GM19043 (cell line): ENCODE results near the gene PRR14L.
"Not testable (repeated sequence)": the region's sequence is repeated elsewhere in the genome, so short reads cannot be mapped to it uniquely, and the experiment has no call there.

Source experiments
- ATAC-seq: cut with Tn5 transposase; IDR thresholded peaks from one replicate; pipeline ENCODE4 v1.9.1; 2021; ENCODE audit warnings: low read depth; ENCODE audit not compliant: unreplicated experiment

The PRR14L gene

DNA sequence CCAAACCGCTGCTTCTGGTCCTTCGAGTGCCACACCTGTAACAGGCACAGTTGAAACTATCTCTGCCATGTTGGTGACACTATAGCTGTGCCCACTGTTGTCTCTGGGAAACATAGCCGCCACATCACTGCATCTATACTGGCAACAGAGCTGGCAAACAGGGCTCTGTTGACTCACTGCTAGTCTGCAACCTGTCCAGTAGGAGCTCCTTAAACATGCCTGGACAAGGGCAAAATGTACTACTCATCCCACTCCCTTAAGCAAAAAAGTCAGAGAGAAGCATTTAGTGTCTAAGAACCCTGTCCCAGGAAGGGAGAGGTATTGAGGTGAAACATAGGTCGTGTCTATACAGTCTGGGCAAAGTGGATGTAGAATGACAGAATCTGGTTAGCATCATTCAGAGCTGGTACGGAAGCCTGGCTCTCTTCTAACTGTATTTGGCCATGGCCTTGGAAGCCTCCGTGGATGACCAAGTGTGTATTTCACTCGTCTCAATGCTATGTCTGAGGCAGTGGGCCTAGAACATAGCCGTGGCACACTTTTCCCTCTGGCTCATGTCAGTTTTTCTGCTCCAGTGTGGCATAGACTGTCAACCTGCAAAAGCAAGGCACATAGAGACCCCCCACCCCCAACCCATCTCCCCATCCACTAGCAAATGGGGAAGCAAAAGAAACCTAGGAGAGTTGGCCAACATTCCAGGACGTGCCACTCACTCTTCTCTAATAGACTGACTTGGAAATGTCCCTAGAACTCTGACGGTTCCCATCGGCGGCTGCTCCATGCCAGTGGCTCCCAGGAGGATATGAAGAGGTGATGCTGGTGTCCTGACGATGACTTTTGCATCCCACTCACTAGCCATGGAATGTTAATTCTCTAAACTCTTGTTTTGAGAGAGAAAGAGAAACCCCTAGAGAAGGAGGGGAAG, 66.5 kb downstream of the PRR14L start:
- ATAC-seq: no peak

DNA sequence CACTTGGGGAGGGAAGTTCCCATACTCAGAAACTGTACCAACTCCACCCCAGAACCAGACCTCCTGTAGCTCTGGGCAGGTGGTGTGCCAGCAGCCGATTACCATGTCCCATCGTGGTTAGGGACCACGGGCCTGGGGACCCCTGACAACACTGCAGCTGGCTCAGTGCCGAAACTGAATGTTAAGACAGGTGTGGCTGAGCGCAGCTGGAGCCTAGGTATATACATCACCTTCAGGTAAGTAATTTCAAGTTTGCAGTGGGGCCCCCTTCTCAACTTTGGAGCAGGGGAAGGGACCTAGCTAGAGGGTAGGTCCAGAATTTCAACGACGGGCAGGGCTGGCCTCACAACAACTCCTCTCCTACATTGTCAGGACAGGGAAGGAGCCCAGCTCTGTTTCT, 67.2 kb downstream of the PRR14L start:
- ATAC-seq: no peak

DNA sequence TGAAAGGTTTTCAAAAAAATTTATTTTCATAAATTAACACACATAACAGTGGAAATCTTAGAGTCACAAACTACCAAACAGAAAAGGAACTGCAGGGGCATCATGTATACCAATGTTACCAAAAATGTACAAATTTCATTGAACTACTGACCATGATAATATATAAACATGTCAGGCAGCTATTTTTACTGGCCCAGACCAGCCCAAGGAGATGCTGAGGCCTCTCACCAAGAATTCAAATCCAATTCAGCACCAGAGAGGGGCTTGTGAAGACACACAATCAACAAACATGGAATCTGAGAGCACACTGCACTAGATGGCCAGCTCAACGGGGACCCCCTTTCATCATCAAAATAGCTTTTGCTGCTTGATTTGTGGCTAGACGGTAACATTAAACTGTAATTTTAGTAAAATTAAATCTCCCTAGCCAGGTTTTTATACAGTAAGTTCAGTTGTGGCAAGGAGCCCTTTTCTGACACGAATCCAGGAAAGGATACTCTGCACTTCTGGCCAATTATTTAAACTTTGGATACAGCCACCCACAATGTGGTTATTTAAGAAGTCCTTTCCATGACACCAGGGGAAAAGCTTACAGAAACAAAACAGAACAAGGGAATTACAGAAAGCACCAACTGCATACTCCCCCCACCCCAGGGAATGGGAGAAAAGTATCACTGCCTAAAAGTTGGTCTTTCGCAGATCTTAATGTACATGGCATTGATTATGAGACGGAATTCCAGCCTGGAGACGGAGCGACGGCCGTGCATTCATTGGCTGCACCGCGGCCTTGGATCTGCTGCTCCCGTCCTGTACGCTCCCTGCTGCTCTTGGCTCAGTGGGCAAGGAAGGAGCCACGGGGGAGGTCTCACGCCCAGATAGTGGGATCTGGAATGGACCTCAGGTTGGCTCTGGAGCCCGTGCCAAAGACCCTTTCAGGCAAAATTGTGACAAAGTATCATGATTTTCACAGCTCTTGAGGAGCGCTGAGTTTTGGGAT, 68.3 kb downstream of the PRR14L start:
- ATAC-seq: no peak

DNA sequence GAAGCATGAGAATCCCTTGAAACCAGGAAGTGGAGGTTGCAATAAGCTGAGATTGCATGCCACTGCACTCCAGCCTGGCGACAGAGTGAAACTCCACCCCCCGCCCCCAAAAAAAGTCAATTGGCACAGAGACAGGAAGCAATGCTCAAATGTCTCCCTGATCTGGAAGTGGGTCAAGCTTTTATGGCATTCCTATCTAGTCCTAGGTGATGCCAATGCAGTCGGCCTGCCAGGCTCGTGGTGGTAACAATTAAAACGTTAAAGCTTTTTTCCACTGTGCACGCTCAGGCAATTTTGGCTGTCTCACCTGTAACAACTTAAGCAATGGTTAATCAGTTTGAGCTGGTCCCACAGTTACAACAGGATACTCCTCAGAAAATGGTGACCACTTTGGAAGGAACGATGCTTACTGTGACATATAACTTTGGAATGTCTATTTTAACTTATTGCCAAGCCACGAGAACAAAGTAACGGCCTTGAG, 69.0 kb downstream of the PRR14L start:
- no peak for ATAC-seq

DNA sequence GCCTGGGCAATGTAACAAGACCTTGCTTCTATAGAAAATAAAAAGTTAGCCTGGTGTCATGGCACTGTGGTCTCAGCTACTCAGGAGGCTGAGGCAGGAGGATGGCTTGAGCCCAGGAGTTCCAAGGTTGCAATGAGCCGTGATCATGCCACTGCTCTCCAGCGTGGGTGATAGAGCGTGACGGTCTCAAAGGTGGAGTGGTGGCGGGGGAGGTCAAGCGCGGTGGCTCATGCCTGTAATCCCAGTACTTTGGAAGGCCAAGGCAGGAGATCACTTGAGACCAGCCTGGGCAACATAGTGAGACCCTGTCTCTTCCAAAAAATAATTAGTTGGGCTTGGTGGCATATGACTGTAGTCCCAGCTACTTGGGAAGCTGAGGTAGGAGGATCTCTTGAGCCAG, 71.2 kb downstream of the PRR14L start:
- ATAC-seq: no peak

DNA sequence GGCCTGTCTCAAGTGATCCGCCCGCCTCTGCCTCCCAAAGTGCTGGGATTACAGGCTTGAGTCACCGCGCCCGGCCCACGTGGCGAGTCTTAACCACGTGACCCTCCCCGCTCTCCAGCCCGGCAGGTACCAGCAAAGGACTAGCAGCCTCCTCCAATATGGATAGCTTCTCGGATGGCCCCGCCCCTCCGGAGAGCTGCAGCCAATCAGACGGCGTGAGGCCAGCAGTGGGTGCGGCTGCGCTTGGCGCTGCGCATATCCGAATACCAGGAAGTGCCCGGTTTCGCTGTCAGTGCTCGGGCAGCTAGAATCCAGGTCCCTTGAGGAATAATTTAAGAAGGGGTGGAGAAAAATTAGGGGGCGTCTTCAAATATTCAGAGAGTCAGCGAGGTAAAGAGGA, 73.2 kb downstream of the PRR14L start:
- ATAC-seq: peak; percentile 99

DNA sequence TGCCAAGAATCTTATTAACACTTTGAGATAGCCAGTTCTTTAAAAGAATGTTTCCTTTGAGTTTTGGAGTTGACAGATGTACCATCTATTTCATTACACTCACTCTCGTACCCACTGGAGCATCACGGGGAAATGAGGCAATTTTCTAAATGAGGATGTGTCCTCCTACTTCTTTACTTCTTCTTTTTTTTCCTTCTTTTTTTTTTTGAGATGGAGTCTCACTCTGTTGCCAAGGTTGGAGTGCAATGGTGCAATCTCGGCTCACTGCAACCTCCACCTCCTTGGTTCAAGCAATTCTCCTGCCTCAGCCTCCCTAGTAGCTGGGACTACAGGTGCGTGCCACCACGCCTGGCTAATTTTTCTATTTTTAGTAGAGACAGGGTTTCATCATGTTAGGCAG, 75.7 kb downstream of the PRR14L start:
- ATAC-seq: not testable (repeated sequence)

DNA sequence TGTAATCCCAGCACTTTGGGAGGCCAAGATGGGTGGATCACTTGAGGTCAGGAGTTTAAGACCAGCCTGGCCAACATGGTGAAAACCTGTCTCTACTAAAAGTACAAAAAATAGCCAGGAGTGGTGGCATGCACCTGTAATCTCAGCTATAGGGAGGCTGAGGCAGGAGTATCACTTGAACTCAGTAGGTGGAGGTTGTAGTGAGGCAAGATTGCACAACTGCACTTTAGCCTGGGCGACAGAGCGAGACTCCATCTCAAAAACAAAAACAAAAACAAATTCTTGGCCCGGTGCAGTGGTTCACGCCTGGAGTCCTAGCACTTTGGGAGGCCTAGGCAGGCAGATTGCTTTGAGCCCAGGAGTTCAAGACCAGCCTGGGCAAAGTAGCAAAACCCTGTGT, 81.1 kb downstream of the PRR14L start:
- not testable (repeated sequence) for ATAC-seq

DNA sequence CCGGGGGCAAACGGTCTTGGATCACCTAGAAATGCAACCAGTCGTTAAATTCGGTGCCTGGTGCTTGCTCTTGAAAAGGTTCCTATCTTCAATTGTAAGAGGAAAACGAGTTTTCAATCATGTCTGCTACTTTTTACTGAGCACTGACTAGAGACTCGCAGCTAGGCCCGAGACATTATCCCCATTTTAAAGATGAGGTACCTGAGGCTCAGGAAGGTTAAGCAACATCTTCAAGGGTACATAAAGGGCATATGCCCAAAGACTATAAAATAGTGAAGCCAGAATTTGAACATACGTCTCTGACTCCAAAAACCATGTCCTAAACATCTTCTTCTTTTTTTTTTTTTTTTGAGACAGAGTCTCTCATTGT, 87.3 kb downstream of the PRR14L start:
- ATAC-seq: no peak

DNA sequence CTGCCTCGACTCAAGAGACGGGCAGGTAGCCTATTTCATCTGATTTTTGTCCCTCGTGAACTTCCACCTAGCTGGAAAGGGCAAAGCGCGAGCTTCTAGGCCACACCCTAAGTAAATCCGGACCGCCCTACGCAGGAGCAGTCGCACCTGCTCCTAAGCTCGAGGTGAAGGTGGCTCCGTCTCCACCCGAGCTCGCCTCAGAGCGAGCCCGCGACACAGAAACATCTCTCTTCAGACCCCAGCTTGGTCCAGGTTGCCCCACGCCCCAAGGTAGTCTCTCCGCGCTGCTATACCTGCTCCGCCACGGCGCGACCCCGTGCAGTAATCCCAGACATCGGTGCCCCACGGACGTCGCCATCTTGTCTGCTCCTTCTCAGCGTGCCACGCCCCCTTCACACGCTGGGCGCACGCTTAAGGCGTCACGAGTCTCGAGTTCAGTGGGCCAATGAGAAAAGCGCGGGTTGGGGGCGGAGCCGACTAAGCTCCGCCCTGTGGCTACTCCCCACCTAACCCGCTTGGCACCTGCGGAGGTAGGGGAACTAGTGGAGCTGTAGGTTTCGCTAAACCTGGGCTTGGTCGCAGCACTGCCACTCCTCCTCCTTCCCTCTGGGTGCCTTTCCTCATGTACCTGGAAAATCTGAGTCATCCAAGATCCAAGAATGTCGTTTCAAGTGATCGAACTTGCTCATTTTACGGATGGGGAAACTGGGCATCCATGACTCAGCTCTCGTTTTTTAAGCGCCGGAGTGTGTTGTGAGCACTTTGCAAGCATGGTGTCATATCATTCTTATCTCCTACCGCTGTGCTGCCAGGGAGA, 87.9 kb downstream of the PRR14L start, which contains the start of gene PISD:
Gene PISD (minus strand): TSS at position 365 of the 817 bp plus-strand sequence. CDS start 7 bp downstream, at position 358.
- ATAC-seq: peak; percentile 73

DNA sequence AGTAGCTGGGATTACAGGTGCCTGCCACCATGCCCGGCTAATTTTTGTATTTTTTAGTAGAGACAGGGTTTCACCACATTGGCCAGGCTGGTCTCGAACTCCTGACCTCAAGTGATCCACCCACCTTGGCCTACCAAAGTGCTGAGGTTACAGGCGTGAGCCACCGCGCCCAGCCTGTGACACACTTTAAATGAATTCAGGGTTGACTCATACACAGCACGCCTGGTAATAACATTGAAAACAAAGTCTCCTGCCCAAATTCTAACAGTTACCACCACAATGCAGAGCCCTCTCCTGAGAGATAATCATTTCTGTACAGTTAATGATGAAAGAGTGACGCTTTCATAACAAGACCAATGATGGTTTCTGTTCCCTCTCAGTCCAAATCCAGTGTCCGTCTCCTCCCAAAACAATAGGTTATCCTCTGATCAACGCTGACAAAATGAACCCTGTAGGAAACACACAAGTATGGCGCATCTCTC, 89.0 kb downstream of the PRR14L start:
- not testable (repeated sequence) for ATAC-seq

DNA sequence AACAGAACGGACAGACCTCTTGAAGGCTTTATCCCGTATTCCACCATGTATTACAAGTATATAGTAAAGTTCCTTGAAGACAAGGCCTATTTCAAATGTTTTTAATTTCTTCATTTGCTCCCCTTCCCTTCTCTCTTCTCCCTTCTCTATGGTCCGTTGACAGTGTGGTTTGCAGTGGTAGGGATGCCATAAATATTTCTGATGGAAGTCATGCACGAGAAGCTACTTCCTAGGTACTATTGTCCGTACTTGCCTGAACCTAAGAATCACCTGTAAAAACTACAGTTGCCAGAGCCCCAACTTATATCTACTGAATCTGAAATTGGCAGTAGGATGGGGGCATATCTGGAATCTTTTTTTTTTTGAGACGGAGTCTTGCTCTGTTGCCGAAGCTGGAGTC, 90.7 kb downstream of the PRR14L start:
- no peak for ATAC-seq

DNA sequence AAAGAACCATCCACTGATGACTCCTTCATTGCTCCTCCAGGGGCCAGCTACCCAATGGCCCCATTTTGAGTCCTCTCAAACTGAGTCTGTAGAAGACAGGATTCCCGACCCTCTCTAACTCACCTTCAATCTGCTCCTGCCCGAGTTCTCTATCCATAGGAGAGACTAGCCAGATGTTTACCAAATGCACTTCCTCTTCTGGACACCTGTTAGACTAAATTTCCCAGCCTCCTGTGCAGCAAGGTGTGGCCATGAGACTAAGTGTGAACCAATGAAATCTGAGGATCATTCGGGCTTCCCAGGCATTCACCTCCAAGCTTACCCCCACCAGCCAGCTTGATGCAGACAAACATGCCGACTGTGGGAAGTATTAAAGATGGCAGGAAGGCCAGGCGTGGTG, 95.5 kb downstream of the PRR14L start:
- no peak for ATAC-seq

DNA sequence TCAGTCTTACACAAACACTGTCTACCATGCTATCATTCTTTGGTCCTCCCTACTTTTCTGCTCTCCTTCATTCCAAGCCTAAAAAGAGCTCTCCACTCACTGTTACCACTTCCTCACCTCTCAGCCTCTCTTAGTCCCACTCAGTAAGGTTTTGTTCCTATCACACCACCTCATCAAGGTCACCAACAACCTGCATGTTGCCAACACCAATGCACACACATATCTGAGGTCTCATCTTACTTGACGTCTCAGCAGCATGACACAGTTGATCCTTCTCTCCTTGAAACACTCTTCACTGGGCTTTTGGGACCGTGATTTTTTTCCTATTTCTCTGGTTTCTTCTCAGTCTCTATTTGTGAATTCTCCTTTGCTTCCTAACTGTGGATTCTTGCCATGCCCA, 96.0 kb downstream of the PRR14L start:
- no peak for ATAC-seq

DNA sequence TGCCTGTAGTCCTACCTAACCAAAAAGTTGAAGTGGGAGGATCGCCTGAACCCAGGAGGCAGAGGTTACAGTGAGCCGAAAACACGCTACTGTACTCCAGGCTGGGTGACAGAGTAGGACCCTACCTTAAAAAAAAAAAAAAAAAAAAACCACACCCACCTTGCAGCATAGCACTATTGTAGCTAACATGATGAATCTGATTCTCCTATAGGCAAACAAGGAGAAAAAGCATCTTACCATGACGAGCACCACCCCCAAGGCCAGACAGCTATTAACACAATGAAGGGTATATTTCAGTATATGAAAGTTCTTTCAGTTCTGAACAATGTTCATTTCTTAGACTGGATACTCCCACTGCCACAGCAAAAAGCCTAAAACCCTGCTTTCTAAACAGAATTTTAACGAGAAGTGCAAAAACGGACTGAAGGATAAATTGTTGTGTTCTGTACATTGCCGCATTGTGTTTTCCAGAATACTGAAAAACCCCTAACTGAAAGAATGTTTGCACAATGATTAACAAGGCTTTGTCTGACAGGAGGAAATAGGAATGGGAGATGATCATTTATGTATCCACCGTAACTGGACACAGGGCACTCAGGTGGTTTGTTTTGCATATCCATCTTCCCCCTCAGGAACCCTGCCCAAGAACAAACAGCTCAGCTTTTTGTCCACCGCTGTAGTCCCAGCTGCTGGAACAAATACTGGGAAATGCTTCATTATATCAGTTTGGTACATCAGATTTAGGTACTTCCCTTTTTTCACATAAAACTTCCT, 96.8 kb downstream of the PRR14L start:
- no peak for ATAC-seq

DNA sequence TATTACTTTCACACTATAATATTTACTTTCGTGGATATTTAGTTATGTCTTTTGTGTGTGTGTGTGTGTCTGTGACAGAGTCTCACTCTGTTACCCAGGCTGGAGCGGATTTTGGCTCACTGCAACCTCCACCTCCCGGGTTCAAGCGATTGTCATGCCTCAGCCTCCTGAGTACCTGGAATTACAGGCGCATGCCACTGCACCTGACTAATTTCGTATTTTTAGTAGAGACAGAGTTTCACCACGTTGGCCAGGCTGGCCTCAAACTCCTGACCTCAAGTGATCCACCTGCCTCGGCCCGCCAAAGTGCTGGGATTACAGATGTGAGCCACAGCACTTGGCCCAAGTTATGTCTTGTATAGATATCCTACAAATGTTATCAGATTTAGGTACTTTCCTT, 97.8 kb downstream of the PRR14L start:
- no peak for ATAC-seq

DNA sequence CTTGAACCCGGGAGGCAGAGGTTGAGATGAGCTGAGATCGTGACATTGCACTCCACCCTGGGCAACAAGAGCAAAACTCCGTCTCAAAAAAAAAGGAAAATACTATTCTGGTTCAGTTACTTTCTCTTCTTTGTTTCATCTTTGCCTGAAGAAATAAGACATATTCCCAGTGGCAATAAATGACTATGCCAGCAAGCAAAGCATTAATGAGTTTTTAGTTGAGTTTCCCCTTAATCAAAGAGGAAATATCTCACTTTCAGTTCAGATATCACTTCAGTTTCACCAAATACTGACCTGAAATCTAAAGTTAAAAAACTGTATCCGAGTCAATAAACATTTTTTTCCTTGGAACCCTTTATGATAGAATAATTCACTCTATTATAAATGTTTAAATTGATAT, 98.3 kb downstream of the PRR14L start:
- no peak for ATAC-seq

DNA sequence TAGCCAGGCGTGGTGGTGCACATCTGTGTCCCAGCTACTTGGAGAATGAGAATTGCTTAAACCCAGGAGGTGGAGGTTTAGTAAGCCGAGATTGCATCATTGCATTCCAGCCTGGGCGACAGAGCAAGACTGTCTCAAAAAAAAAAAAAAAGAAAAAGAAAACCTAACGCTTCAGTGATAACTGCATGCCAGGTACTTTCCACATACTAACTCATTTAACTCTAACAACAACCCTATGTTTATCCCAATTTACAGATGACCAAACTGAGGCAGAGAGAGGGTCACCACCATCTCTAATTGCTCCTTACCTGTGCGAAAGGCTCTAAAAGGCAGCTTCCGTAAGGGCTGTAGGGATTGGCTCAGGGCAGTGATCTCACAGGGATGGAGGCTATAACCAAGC, 99.5 kb downstream of the PRR14L start:
- no peak for ATAC-seq
